HepG2 (cell line): ENCODE results near the gene FER1L5. TPM values are rescaled to one million over a fixed set of nuclear protein-coding genes. Genes with fewer than 3 reads are reported as not detected.

Source experiments
- AGO2 ChIP-seq: fragments of 200-400 bp; formaldehyde crosslinking; optimal IDR thresholded peaks from 2 replicates; pipeline ENCODE3; 2017; ENCODE audit warnings: mild to moderate bottlenecking, low read depth, low read length, moderate library complexity
- ATF1 ChIP-seq: IDR thresholded peaks from 2 replicates; pipeline ENCODE4 v1.6.1; 2016; ENCODE audit warnings: mild to moderate bottlenecking, control low read depth
- ATF6 ChIP-seq: sonication (generic); formaldehyde crosslinking; conservative IDR thresholded peaks from 2 replicates; pipeline ENCODE4 v1.4.0; 2020; ENCODE audit warnings: missing genetic modification reagents
- CREB1 ChIP-seq, 2 experiments: fragments of 450-650 bp in 1 of 2; IDR thresholded peaks; 2 replicates each; pipeline ENCODE4 v1.6.1; 2016 to 2017; ENCODE audit warnings: control low read depth in 1 of 2, mild to moderate bottlenecking in 1 of 2, missing compliant biosample characterization in 1 of 2, missing genetic modification characterization in 1 of 2
- FIP1L1 ChIP-seq: fragments of 200-400 bp; formaldehyde crosslinking; IDR thresholded peaks from 2 replicates; pipeline ENCODE4 v1.6.1; 2018; ENCODE audit warnings: low read depth, mild to moderate bottlenecking, low read length, moderate library complexity, borderline replicate concordance; ENCODE audit not compliant: insufficient read depth
- GPN1 ChIP-seq: sonication (generic); formaldehyde crosslinking; IDR thresholded peaks from 2 replicates; pipeline ENCODE4 v1.5.1; 2020; ENCODE audit warnings: missing genetic modification reagents, borderline replicate concordance
- HNRNPLL ChIP-seq: fragments of 200-400 bp; formaldehyde crosslinking; IDR thresholded peaks from 2 replicates; pipeline ENCODE4 v1.6.1; 2017; ENCODE audit warnings: mild to moderate bottlenecking, low read depth, low read length; ENCODE audit not compliant: poor library complexity, severe bottlenecking
- JUN ChIP-seq: sonication (generic); formaldehyde crosslinking; IDR thresholded peaks from 2 replicates; pipeline ENCODE4 v1.4.0; 2020; ENCODE audit warnings: mild to moderate bottlenecking, missing genetic modification reagents
- KLF9 ChIP-seq: IDR thresholded peaks from 2 replicates; pipeline ENCODE4 v1.6.1; 2016; ENCODE audit warnings: low read depth
- MXD4 ChIP-seq: IDR thresholded peaks from 2 replicates; pipeline ENCODE4 v1.6.1; 2016; ENCODE audit warnings: mild to moderate bottlenecking, missing biosample characterization, missing genetic modification reagents
- PBX3 ChIP-seq: sonication (generic); formaldehyde crosslinking; IDR thresholded peaks from 2 replicates; pipeline ENCODE4 v1.8.1; 2023; ENCODE audit warnings: missing genetic modification reagents, inconsistent platforms, borderline replicate concordance
- SP5 ChIP-seq: IDR thresholded peaks from 2 replicates; pipeline ENCODE4 v1.6.1; 2016; ENCODE audit warnings: low read depth, borderline replicate concordance
- ZBTB34 ChIP-seq: sonication (generic); formaldehyde crosslinking; IDR thresholded peaks from 2 replicates; pipeline ENCODE4 v1.8.0; 2022; ENCODE audit warnings: mild to moderate bottlenecking, missing genetic modification reagents
- ZC3H4 ChIP-seq: sonication (generic); formaldehyde crosslinking; IDR thresholded peaks from 2 replicates; pipeline ENCODE4 v1.4.0; 2020; ENCODE audit warnings: missing genetic modification reagents, borderline replicate concordance
- ZNF34 ChIP-seq: sonication (generic); formaldehyde crosslinking; IDR thresholded peaks from 2 replicates; pipeline ENCODE4 v1.4.0; 2020; ENCODE audit warnings: mild to moderate bottlenecking, missing genetic modification reagents, borderline replicate concordance
- ZNF350 ChIP-seq: sonication (generic); formaldehyde crosslinking; IDR thresholded peaks from 2 replicates; pipeline ENCODE4 v1.4.0; 2020; ENCODE audit warnings: mild to moderate bottlenecking, low read depth, missing genetic modification reagents, borderline replicate concordance
- ZNF530 ChIP-seq: sonication (generic); formaldehyde crosslinking; IDR thresholded peaks from 2 replicates; pipeline ENCODE4 v1.5.0; 2020; ENCODE audit warnings: low read depth, mild to moderate bottlenecking, missing genetic modification reagents
- ZNF557 ChIP-seq: sonication (generic); formaldehyde crosslinking; IDR thresholded peaks from 2 replicates; pipeline ENCODE4 v1.4.0; 2020; ENCODE audit warnings: missing genetic modification reagents
- ZNF850 ChIP-seq: sonication (generic); formaldehyde crosslinking; conservative IDR thresholded peaks from 2 replicates; pipeline ENCODE4 v1.9.0; 2021; ENCODE audit warnings: mild to moderate bottlenecking, missing genetic modification reagents
- polyA plus RNA-seq, 8 experiments: library from polyadenylated mRNA; depleted of rRNA in 3 of 8; stranded (reverse) in 7 of 8; unstranded in 1 of 8; fragments of >200 nt; fragmentation: Illumina TruSeq in 4 of 8; extraction: Trizol in 4 of 8; gene quantifications; 2 replicates each; pipeline versions ENCODE4 v1.2.1 to v1.2.3, GENCODE V29; 2011 to 2016; ENCODE audit warnings: low read depth in 4 of 8, missing spikeins in 1 of 8, mixed read lengths in 1 of 8; ENCODE audit not compliant: insufficient read depth in 1 of 8
- total RNA-seq, 5 experiments: library from RNA; depleted of rRNA; stranded (reverse); fragments of >200 nt; fragmentation: Illumina TruSeq; extraction: Trizol; gene quantifications; 2 replicates each; pipeline ENCODE4 v1.2.3, GENCODE V29; 2016; ENCODE audit warnings: low read depth in 1 of 5
- TF ChIP-seq, protein P1 (sequence below): sonication (generic); formaldehyde crosslinking; IDR thresholded peaks from 2 replicates; pipeline ENCODE4 v1.5.0; 2020; ENCODE audit warnings: mild to moderate bottlenecking, missing genetic modification reagents
- TF ChIP-seq, protein P2 (sequence below): sonication (generic); formaldehyde crosslinking; IDR thresholded peaks from 2 replicates; pipeline ENCODE4 v1.4.0; 2020; ENCODE audit warnings: mild to moderate bottlenecking, missing genetic modification reagents

The FER1L5 gene
- total and polyA plus RNA-seq, 2 of the 13 experiments (the other 11 are each of a cell fraction or from before 2014, with no cell fraction given): 0.02 to 0.08 TPM

DNA sequence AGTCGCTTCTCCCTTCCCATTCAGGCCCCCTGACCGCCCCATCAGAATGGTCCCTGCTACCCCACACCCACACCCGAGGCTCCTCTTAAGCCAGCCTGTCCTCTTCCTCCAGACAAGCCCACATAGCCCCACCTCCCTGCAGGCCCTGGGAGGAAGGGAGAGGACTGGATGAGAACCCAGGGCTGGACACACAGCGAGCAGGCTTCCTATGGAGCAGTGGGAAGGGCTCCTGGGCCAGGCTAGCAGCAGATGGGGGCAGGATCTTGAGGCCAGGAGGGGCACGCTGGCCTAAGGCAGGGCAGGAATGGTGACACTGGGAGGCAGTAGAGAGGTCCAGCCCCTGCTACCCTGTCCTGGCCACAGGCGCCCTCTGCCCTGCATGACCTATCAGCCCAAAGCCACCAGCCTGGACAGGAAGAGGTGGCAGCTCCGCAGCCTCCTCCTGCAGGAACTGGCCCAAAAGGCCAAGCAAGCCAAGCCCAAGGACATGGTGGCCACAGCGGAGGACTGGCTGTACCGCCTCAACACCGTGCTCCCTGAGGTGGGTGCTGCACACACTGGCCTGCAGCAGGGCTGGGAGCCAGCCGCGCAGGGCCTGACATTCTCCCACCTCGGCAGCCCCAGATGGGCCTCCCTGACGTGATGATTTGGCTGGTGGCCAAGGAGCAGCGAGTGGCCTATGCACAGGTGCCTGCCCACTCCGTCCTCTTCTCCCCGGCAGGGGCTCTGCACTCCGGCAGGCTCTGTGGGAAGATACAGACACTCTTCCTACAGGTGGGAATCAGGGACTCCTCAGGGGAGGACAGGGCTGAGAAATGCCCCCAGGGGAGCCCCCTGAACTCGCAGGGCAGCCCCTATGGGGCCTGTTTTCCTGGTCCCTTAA, 43.3 kb downstream of the FER1L5 start (continued):
- TF ChIP-seq, protein P1, sequence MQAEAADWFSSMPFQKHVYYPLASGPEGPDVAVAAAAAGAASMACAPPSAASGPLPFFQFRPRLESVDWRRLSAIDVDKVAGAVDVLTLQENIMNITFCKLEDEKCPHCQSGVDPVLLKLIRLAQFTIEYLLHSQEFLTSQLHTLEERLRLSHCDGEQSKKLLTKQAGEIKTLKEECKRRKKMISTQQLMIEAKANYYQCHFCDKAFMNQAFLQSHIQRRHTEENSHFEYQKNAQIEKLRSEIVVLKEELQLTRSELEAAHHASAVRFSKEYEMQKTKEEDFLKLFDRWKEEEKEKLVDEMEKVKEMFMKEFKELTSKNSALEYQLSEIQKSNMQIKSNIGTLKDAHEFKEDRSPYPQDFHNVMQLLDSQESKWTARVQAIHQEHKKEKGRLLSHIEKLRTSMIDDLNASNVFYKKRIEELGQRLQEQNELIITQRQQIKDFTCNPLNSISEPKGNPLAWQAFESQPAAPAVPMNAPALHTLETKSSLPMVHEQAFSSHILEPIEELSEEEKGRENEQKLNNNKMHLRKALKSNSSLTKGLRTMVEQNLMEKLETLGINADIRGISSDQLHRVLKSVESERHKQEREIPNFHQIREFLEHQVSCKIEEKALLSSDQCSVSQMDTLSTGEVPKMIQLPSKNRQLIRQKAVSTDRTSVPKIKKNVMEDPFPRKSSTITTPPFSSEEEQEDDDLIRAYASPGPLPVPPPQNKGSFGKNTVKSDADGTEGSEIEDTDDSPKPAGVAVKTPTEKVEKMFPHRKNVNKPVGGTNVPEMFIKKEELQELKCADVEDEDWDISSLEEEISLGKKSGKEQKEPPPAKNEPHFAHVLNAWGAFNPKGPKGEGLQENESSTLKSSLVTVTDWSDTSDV (CRISPR knock-in tag): no peak
- TF ChIP-seq GPN1 (CRISPR knock-in tag) (peak; percentile 81; the same call in 1 of the 2 replicates), MXD4 (peak; percentile 57; the same call in 1 of the 2 replicates), ZNF530 (CRISPR knock-in tag) (no peak), SP5 (0 out of 2 replicates have a peak, but pooled peaks have one; percentile 10), ATF1 (CRISPR knock-in tag) (no peak), PBX3 (CRISPR knock-in tag) (no peak), ZNF34 (CRISPR knock-in tag) (no peak), AGO2 (peak; percentile 28), HNRNPLL (peak; percentile 44), KLF9 (CRISPR knock-in tag) (no peak), CREB1 (IDR thresholded peaks at IDR 0.05) (peak; percentile 30; the same call in 1 of the 2 replicates), CREB1 (CRISPR knock-in tag; IDR thresholded peaks at IDR 0.05) (no peak), FIP1L1 (no peak), ZNF557 (CRISPR knock-in tag) (no peak), JUN (CRISPR knock-in tag) (peak; percentile 64; the same call in 1 of the 2 replicates), ATF6 (CRISPR knock-in tag) (no peak), ZNF350 (CRISPR knock-in tag) (peak; percentile 92), ZNF850 (CRISPR knock-in tag) (no peak), ZC3H4 (CRISPR knock-in tag) (no peak), ZBTB34 (CRISPR knock-in tag) (no peak)
- TF ChIP-seq, protein P2, sequence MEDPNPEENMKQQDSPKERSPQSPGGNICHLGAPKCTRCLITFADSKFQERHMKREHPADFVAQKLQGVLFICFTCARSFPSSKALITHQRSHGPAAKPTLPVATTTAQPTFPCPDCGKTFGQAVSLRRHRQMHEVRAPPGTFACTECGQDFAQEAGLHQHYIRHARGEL (CRISPR knock-in tag): no peak
